Caco-2 (cell line): Measurements from ENCODE around the gene DDX17. TPM values are rescaled to one million over a fixed set of nuclear protein-coding genes. Genes with fewer than 3 reads are reported as not detected.

Source experiments
- BruUV-seq: library from RNA; stranded (reverse); fragments of 400-500 nt; replicated peaks from 2 replicates; lab custom pipeline; 2021; lab: Mats Ljungman, UMichigan
- CTCF ChIA-PET: fragments of 300-600 bp; sonication (Branson Sonifier 250); formaldehyde crosslinking; loops from one replicate; lab custom pipeline; 2022; ENCODE audit warnings: antibody characterized with exemption; lab: Charles Lee
- POLR2A ChIA-PET: fragments of 300-600 bp; sonication (Branson Sonifier 250); formaldehyde crosslinking; loops from one replicate; lab custom pipeline; 2022; ENCODE audit warnings: antibody characterized with exemption; lab: Charles Lee
- DNase-seq, 2 experiments: peaks; one replicate each; pipeline versions ENCODE4 v3.0.0 to v3.0.0-alpha.2; 2020 to 2022
- H3K27me3 ChIP-seq: replicated peaks from 2 replicates; pipeline ENCODE4 v1.6.0; 2011; ENCODE audit warnings: low read length; ENCODE audit not compliant: control insufficient read depth, insufficient read depth
- H3K36me3 ChIP-seq: 2 replicates; pipeline ENCODE4 v1.5.1; 2011; ENCODE audit warnings: low read length; ENCODE audit not compliant: control insufficient read depth, insufficient read depth
- H3K4me1 ChIP-seq: fragments of 250-450 bp; sonication (Bioruptor Pico); 2 replicates; pipeline ENCODE4 v1.5.1; 2020; ENCODE audit warnings: mild to moderate bottlenecking
- H3K4me3 ChIP-seq: 2 replicates; pipeline ENCODE4 v1.5.1; 2011; ENCODE audit warnings: low read depth, mild to moderate bottlenecking, control low read depth, low read length
- H3K9me3 ChIP-seq: fragments of 250-450 bp; sonication (Bioruptor Pico); 2 replicates; pipeline ENCODE4 v1.5.1; 2020; ENCODE audit warnings: mild to moderate bottlenecking, moderate library complexity
- H3K27ac Mint-ChIP-seq: one replicate; pipeline ENCODE4 v1.8.0; 2022; ENCODE audit warnings: mixed read lengths; ENCODE audit not compliant: unreplicated experiment
- H3K27me3 Mint-ChIP-seq: one replicate; pipeline ENCODE4 v1.8.0; 2022; ENCODE audit warnings: mixed read lengths; ENCODE audit not compliant: insufficient read depth, unreplicated experiment
- H3K36me3 Mint-ChIP-seq: one replicate; pipeline ENCODE4 v1.8.0; 2022; ENCODE audit warnings: mild to moderate bottlenecking, mixed read lengths; ENCODE audit not compliant: insufficient read depth, unreplicated experiment
- H3K4me1 Mint-ChIP-seq: one replicate; pipeline ENCODE4 v1.8.0; 2022; ENCODE audit warnings: low read depth, mixed read lengths; ENCODE audit not compliant: unreplicated experiment
- H3K4me3 Mint-ChIP-seq: one replicate; pipeline ENCODE4 v1.8.0; 2022; ENCODE audit warnings: mild to moderate bottlenecking, moderate library complexity, mixed read lengths; ENCODE audit not compliant: unreplicated experiment
- H3K9me3 Mint-ChIP-seq: one replicate; pipeline ENCODE4 v1.8.0; 2022; ENCODE audit warnings: mixed read lengths; ENCODE audit not compliant: unreplicated experiment
- intact Hi-C: fragments of 100-400 bp; cut with micrococcal nuclease; formaldehyde crosslinking; loops from one replicate; pipeline ENCODE4 v1.10.0; 2022; ENCODE audit not compliant: unreplicated experiment
- total RNA-seq: library from RNA; stranded (reverse); gene quantifications from 2 replicates; pipeline ENCODE4 v1.2.3, GENCODE V29; 2022
- TF ChIP-seq, protein P1 (sequence below), 2 experiments: fragments of 200-600 bp in 1 of 2; IDR thresholded peaks; 1 replicate in 1 of 2; 2 replicates in 1 of 2; pipeline versions ENCODE4 v1.5.1 to v1.8.0; 2011 to 2022; ENCODE audit warnings: antibody characterized with exemption in 1 of 2, control low read depth in 1 of 2, inconsistent platforms in 1 of 2, low read depth in 1 of 2, low read length in 1 of 2, mild to moderate bottlenecking in 1 of 2, moderate library complexity in 1 of 2; ENCODE audit not compliant: insufficient read depth in 1 of 2, severe bottlenecking in 1 of 2, unreplicated experiment in 1 of 2

The DDX17 gene
- total RNA-seq, 1 experiment from 2014 or later = 367 TPM

DNA sequence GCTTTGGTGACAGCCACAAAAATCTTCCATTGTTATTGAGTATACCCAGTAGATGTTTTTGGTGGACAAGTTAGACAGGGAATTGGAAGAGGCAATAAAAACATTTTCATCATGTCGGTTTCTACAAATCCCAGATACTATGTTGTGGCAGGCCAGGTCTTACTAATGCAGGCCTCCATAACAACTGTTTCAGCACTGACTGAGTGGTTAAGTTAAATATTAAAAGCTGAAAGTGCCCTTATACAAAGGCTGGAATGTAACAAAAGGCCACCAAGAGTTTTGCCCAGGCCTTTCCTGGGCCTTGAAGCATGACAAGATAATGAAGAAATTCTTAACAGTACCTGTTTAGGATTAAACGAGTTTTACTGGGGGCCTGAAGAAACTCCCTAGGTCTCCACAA lies 34.6 kb upstream of the DDX17 start:
- ChIA-PET POLR2A (interaction anchor here (0.6 kb wide), 1 partner anchor 58 kb away, joined by 3 read pairs; no protein-coding TSS in a partner anchor), CTCF (interaction anchor here (0.6 kb wide), 1 partner anchor 38 kb away, joined by 4 read pairs; no protein-coding TSS in a partner anchor)
- Histone ChIP-seq H3K4me3 (no peak overlapping the region), H3K4me1 (peaks cover 21% of the 10 kb centered on the region), H3K27me3 (no peaks in the 10 kb centered on the region), H3K36me3 (no peaks in the 10 kb centered on the region), H3K9me3 (peaks cover 25% of the 10 kb centered on the region)
- Mint-ChIP-seq H3K36me3 (peaks cover 5% of the 10 kb centered on the region), H3K4me3 (no peak overlapping the region), H3K27me3 (no peaks in the 10 kb centered on the region), H3K27ac (peak overlapping the region; percentile 16), H3K4me1 (no peaks in the 10 kb centered on the region), H3K9me3 (peaks cover 15% of the 10 kb centered on the region)
- BruUV-seq = no TSS peak
- DNase-seq = peak; percentile 30 to 41
- intact Hi-C loops = no loop called here
- TF ChIP-seq, protein P1, sequence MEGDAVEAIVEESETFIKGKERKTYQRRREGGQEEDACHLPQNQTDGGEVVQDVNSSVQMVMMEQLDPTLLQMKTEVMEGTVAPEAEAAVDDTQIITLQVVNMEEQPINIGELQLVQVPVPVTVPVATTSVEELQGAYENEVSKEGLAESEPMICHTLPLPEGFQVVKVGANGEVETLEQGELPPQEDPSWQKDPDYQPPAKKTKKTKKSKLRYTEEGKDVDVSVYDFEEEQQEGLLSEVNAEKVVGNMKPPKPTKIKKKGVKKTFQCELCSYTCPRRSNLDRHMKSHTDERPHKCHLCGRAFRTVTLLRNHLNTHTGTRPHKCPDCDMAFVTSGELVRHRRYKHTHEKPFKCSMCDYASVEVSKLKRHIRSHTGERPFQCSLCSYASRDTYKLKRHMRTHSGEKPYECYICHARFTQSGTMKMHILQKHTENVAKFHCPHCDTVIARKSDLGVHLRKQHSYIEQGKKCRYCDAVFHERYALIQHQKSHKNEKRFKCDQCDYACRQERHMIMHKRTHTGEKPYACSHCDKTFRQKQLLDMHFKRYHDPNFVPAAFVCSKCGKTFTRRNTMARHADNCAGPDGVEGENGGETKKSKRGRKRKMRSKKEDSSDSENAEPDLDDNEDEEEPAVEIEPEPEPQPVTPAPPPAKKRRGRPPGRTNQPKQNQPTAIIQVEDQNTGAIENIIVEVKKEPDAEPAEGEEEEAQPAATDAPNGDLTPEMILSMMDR (IDR thresholded peaks at IDR 0.05; ENCODE audit: insufficient read depth in 1 of 2, low read depth in 1 of 2, low read length in 1 of 2, severe bottlenecking in 1 of 2, unreplicated experiment in 1 of 2) = no peak

DNA sequence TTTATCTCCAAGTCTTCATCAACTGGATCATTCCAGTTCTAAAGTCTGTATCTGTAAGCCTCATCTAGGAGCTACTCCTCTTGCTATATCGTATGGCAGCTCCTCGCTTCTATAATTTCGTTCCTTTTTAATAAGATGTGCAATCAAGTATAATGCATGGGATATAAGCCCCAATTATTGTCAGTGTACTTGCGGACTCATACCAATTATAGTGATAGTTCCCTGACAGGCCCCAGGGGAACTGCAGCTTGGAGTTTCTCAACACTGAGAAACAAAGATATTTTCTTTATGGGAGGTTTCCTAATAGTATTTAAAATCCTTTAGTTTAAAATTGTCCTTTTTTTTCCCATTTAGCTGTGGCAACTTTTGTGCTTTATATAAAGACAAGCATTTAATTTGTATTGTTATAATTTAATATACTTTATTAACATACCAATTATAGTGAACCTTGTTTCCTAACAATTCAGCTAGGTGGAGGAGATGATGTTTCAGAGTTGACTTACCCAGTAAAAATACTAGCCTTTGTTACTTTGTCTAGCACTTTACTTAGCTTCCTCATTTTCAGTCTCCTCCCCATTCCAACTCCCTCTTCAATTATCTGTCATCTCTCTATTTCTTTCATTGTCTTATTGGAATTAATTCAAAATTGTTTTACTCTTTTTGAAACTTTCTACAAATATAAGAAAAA lies 25.3 kb upstream of the DDX17 start:
- Mint-ChIP-seq H3K4me1 (no peaks in the 10 kb centered on the region), H3K27ac (no peak overlapping the region), H3K36me3 (no peaks in the 10 kb centered on the region), H3K4me3 (no peak overlapping the region), H3K9me3 (no peaks in the 10 kb centered on the region), H3K27me3 (no peaks in the 10 kb centered on the region)
- ChIA-PET CTCF (no interaction called here), POLR2A (interaction anchor here (0.5 kb wide), 1 partner anchor 151 kb away, joined by 3 read pairs; no protein-coding TSS in a partner anchor)
- H3K36me3 ChIP-seq = no peaks in the 10 kb centered on the region
- no peaks in the 10 kb centered on the region for H3K4me1 ChIP-seq
- intact Hi-C loops = no loop called here
- no peaks in the 10 kb centered on the region for H3K27me3 ChIP-seq
- H3K9me3 ChIP-seq = no peaks in the 10 kb centered on the region
- TF ChIP-seq, protein P1 (IDR thresholded peaks at IDR 0.05; ENCODE audit: insufficient read depth in 1 of 2, low read depth in 1 of 2, low read length in 1 of 2, severe bottlenecking in 1 of 2, unreplicated experiment in 1 of 2) = no peak
- DNase-seq = no peak
- no TSS peak for BruUV-seq
- no peak overlapping the region for H3K4me3 ChIP-seq

DNA sequence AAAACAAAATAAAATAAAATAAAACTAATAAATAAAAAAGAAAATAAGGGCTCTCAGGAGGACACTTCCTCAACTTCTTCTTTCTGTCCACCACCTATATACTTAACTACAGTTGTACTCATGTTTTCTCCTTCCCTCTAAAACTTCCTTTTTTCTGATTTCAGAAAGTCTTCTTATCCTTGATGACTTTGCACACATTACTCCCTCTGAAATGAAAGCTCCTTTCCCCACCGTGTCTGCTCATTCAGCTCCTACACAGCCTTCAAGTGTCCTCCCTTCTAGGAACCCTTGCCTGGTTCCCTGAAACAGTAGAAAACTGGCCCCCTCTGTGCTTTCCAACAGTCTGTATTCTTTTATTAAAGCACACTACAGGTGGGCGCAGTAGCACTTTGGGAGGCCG lies 18.3 kb upstream of the DDX17 start:
- intact Hi-C loops = no loop called here
- Mint-ChIP-seq H3K4me1 (no peaks in the 10 kb centered on the region), H3K27ac (no peak overlapping the region), H3K9me3 (no peaks in the 10 kb centered on the region), H3K4me3 (no peak overlapping the region), H3K27me3 (no peaks in the 10 kb centered on the region), H3K36me3 (no peaks in the 10 kb centered on the region)
- BruUV-seq = no TSS peak
- Histone ChIP-seq H3K9me3 (no peaks in the 10 kb centered on the region), H3K4me3 (no peak overlapping the region), H3K36me3 (no peaks in the 10 kb centered on the region), H3K4me1 (no peaks in the 10 kb centered on the region), H3K27me3 (no peaks in the 10 kb centered on the region)
- TF ChIP-seq, protein P1 (IDR thresholded peaks at IDR 0.05; ENCODE audit: insufficient read depth in 1 of 2, low read depth in 1 of 2, low read length in 1 of 2, severe bottlenecking in 1 of 2, unreplicated experiment in 1 of 2) = no peak
- ChIA-PET CTCF (no interaction called here), POLR2A (interaction anchor here (0.8 kb wide), 1 partner anchor 997 kb away, joined by 3 read pairs; no protein-coding TSS in a partner anchor)
- no peak for DNase-seq
